ENCODE data around the gene SCARF2.
"Not testable (repeated sequence)": the region's sequence is repeated elsewhere in the genome, so short reads cannot be mapped to it uniquely, and the experiment has no call there.

Gene SCARF2

GRCh38 chr22:20413217-20414058, 24.2 kb downstream of the SCARF2 start:
- no peak for DNase-seq (ENCODE audit: low read depth in 2 of 2)

- DNase-seq (ENCODE audit: low read depth in 2 of 2), result no peak
Observed at GRCh38 chr22:20412474-20413216, 25.0 kb downstream of the SCARF2 start.

GRCh38 chr22:20409385-20409784, 28.2 kb downstream of the SCARF2 start:
- not testable (repeated sequence) for DNase-seq (ENCODE audit: low read depth in 2 of 2)

GRCh38 chr22:20408891-20409290, 28.7 kb downstream of the SCARF2 start:
- no peak for DNase-seq (ENCODE audit: low read depth in 2 of 2)

GRCh38 chr22:20407829-20408228, 29.8 kb downstream of the SCARF2 start:
- DNase-seq (ENCODE audit: low read depth in 2 of 2), result no peak

- no peak for DNase-seq (ENCODE audit: low read depth in 2 of 2)
Observed at GRCh38 chr22:20406686-20407408, 30.8 kb downstream of the SCARF2 start.

- no peak for DNase-seq (ENCODE audit: low read depth in 2 of 2)
Observed at GRCh38 chr22:20405931-20406685, 31.5 kb downstream of the SCARF2 start.

GRCh38 chr22:20405291-20405930, 32.2 kb downstream of the SCARF2 start:
- DNase-seq (ENCODE audit: low read depth in 2 of 2), result no peak

- no peak for DNase-seq (ENCODE audit: low read depth in 2 of 2)
Observed at GRCh38 chr22:20404881-20405280, 32.7 kb downstream of the SCARF2 start.

- no peak for DNase-seq (ENCODE audit: low read depth in 2 of 2)
Observed at GRCh38 chr22:20403779-20404140, 33.9 kb downstream of the SCARF2 start.

- DNase-seq (ENCODE audit: low read depth in 2 of 2), result no peak
Observed at GRCh38 chr22:20402960-20403778, 34.5 kb downstream of the SCARF2 start.

GRCh38 chr22:20401376-20402014, 36.1 kb downstream of the SCARF2 start:
- DNase-seq (ENCODE audit: low read depth in 2 of 2), result no peak

GRCh38 chr22:20400606-20401375, 36.8 kb downstream of the SCARF2 start:
- no peak for DNase-seq (ENCODE audit: low read depth in 2 of 2)

- no peak for DNase-seq (ENCODE audit: low read depth in 2 of 2)
Observed at GRCh38 chr22:20399866-20400605, 37.6 kb downstream of the SCARF2 start.

GRCh38 chr22:20398420-20398819, 39.2 kb downstream of the SCARF2 start:
- DNase-seq (ENCODE audit: low read depth in 2 of 2), result no peak

GRCh38 chr22:20397498-20397897, 40.1 kb downstream of the SCARF2 start:
- DNase-seq (ENCODE audit: low read depth in 2 of 2), result no peak

- DNase-seq (ENCODE audit: low read depth in 2 of 2), result no peak
Observed at GRCh38 chr22:20396639-20397038, 41.0 kb downstream of the SCARF2 start.

GRCh38 chr22:20395907-20396287, 41.7 kb downstream of the SCARF2 start:
- DNase-seq (ENCODE audit: low read depth in 2 of 2), result no peak

Data from stimulated activated CD8-positive, alpha-beta memory T cell treated with anti-CD3 and anti-CD28 coated beads, Interleukin-2, amount 100 ng/mL, for 1 hour (primary cell).